Measurements from ENCODE around the gene PCDHB8. TPM values are rescaled to one million over a fixed set of nuclear protein-coding genes. Genes with fewer than 3 reads are reported as not detected.

PCDHB8 gene
- total RNA-seq, 1 experiment from 2014 or later = 0.22 TPM

Other genes with a start within 250 kb of the PCDHB8 start
- 4.2 and 8.2 TPM in 2 replicates for gene PCDHAC2, start 211.3 kb upstream of the PCDHB8 start, total RNA-seq (2014; rRNA removed)
- 0.06 and 0.07 TPM in 2 replicates for gene PCDHB1, start 126.4 kb upstream of the PCDHB8 start, total RNA-seq (2014; rRNA removed)
- gene PCDHB2, start 83.2 kb upstream of the PCDHB8 start, total RNA-seq (2014; rRNA removed) = 13.8 and 15.0 TPM in 2 replicates
- 0.36 and 0.58 TPM in 2 replicates for gene PCDHB3, start 77.3 kb upstream of the PCDHB8 start, total RNA-seq (2014; rRNA removed)
- gene PCDHB4, start 56.0 kb upstream of the PCDHB8 start, total RNA-seq (2014; rRNA removed) = 0.07 and 0.52 TPM in 2 replicates
- 0.12 and 0.69 TPM in 2 replicates for gene PCDHB5, start 42.6 kb upstream of the PCDHB8 start, total RNA-seq (2014; rRNA removed)
- not detected in 2 replicates for gene PCDHB6, start 27.7 kb upstream of the PCDHB8 start, total RNA-seq (2014; rRNA removed)
- gene PCDHB7, start 5.1 kb upstream of the PCDHB8 start, total RNA-seq (2014; rRNA removed) = 0.22 TPM in 1 of 2 replicates, not detected in the other
- gene PCDHB16, start 4.6 kb downstream of the PCDHB8 start, total RNA-seq (2014; rRNA removed) = 0.46 TPM in 1 of 2 replicates, not detected in the other
- 0.23 and 0.73 TPM in 2 replicates for gene PCDHB9, start 9.4 kb downstream of the PCDHB8 start, total RNA-seq (2014; rRNA removed)
- gene PCDHB10, start 14.6 kb downstream of the PCDHB8 start, total RNA-seq (2014; rRNA removed) = 0.33 and 0.35 TPM in 2 replicates
- 0.40 and 0.69 TPM in 2 replicates for gene PCDHB11, start 21.8 kb downstream of the PCDHB8 start, total RNA-seq (2014; rRNA removed)
- 0.15 and 0.63 TPM in 2 replicates for gene PCDHB12, start 30.9 kb downstream of the PCDHB8 start, total RNA-seq (2014; rRNA removed)
- 0.40 and 0.52 TPM in 2 replicates for gene PCDHB13, start 36.1 kb downstream of the PCDHB8 start, total RNA-seq (2014; rRNA removed)
- gene PCDHB14, start 45.6 kb downstream of the PCDHB8 start, total RNA-seq (2014; rRNA removed) = 0.58 and 0.87 TPM in 2 replicates
- gene PCDHB15, start 67.6 kb downstream of the PCDHB8 start, total RNA-seq (2014; rRNA removed) = not detected in 2 replicates
- gene SLC25A2, start 126.3 kb downstream of the PCDHB8 start, total RNA-seq (2014; rRNA removed) = 0.18 and 0.40 TPM in 2 replicates
- gene TAF7, start 143.0 kb downstream of the PCDHB8 start, total RNA-seq (2014; rRNA removed) = 27.6 and 32.3 TPM in 2 replicates
- gene PCDHGA1, start 152.7 kb downstream of the PCDHB8 start, total RNA-seq (2014; rRNA removed) = 0.04 and 0.06 TPM in 2 replicates
- not detected in 2 replicates for gene PCDHGA2, start 161.0 kb downstream of the PCDHB8 start, total RNA-seq (2014; rRNA removed)
- gene PCDHGA3, start 166.0 kb downstream of the PCDHB8 start, total RNA-seq (2014; rRNA removed) = not detected in 2 replicates
- gene PCDHGB1, start 172.3 kb downstream of the PCDHB8 start, total RNA-seq (2014; rRNA removed) = 0.04 TPM in 1 of 2 replicates, not detected in the other
- gene PCDHGA4, start 177.2 kb downstream of the PCDHB8 start, total RNA-seq (2014; rRNA removed) = 0.04 TPM in 1 of 2 replicates, not detected in the other
- 1.4 and 2.2 TPM in 2 replicates for gene PCDHGB2, start 182.2 kb downstream of the PCDHB8 start, total RNA-seq (2014; rRNA removed)
- gene PCDHGA5, start 186.4 kb downstream of the PCDHB8 start, total RNA-seq (2014; rRNA removed) = 0.98 and 2.4 TPM in 2 replicates
- gene PCDHGB3, start 192.5 kb downstream of the PCDHB8 start, total RNA-seq (2014; rRNA removed) = 1.2 and 1.3 TPM in 2 replicates
- gene PCDHGA6, start 196.1 kb downstream of the PCDHB8 start, total RNA-seq (2014; rRNA removed) = 1.3 and 1.6 TPM in 2 replicates
- 0.51 and 0.75 TPM in 2 replicates for gene PCDHGA7, start 205.0 kb downstream of the PCDHB8 start, total RNA-seq (2014; rRNA removed)
- gene PCDHGB4, start 209.9 kb downstream of the PCDHB8 start, total RNA-seq (2014; rRNA removed) = 0.73 and 1.3 TPM in 2 replicates
- 0.23 and 0.51 TPM in 2 replicates for gene PCDHGA8, start 214.8 kb downstream of the PCDHB8 start, total RNA-seq (2014; rRNA removed)
- 9.0 and 10.3 TPM in 2 replicates for gene PCDHGB5, start 220.2 kb downstream of the PCDHB8 start, total RNA-seq (2014; rRNA removed)
- gene PCDHGA9, start 225.0 kb downstream of the PCDHB8 start, total RNA-seq (2014; rRNA removed) = 1.9 and 2.9 TPM in 2 replicates
- gene PCDHGB6, start 230.2 kb downstream of the PCDHB8 start, total RNA-seq (2014; rRNA removed) = 1.1 and 1.8 TPM in 2 replicates
- 0.23 and 0.84 TPM in 2 replicates for gene PCDHGA10, start 235.2 kb downstream of the PCDHB8 start, total RNA-seq (2014; rRNA removed)
- 0.44 and 1.4 TPM in 2 replicates for gene PCDHGB7, start 239.9 kb downstream of the PCDHB8 start, total RNA-seq (2014; rRNA removed)
- 0.66 and 0.92 TPM in 2 replicates for gene PCDHGA11, start 243.3 kb downstream of the PCDHB8 start, total RNA-seq (2014; rRNA removed)

Measured in PC-3 (cell line).